HG03064 (cell line): ENCODE results near the gene CP.
"Not testable (repeated sequence)": the region's sequence is repeated elsewhere in the genome, so short reads cannot be mapped to it uniquely, and the experiment has no call there.

ENCODE experiments used
- ATAC-seq: cut with Tn5 transposase; IDR thresholded peaks from one replicate; pipeline ENCODE4 v1.9.1; 2021; ENCODE audit warnings: low read depth; ENCODE audit not compliant: unreplicated experiment

The CP gene

DNA sequence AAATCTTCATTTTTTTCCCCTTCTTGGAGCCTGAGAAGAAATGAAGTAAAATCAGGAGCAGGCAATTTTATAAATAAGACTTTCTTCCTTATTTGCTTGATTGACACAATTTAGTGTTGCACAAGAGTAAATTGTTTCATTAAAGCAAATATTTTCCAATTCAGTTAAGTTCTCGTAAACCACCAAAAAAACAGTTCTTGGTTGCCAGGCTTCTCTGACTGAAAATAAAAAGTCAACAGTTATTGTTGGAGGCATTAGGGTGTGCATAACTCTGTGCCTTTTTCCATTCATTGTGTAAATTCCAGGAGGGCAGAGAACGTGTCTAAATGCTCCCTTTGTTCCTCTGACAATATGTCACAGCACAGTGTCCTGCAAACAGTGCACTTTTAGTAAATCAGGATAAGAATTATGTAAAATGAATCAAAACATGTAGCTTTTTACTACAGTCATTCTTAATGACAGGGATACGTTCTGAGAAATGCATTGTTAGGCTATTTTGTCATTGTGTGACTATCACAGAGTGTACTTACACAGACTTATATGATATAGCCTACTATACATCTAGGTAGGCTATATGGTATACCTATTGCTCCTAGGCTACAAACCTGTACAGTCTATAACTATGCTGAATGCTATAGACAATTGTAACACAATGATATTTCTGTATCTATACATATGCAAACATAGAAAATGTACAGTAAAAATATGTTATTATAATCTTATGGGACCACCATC is at the start of gene CP:
Gene CP, minus strand, starts transcription at position 47 of the 735 bp plus-strand sequence. Its CDS starts 37 bp downstream, at position 10.
- no peak for ATAC-seq

DNA sequence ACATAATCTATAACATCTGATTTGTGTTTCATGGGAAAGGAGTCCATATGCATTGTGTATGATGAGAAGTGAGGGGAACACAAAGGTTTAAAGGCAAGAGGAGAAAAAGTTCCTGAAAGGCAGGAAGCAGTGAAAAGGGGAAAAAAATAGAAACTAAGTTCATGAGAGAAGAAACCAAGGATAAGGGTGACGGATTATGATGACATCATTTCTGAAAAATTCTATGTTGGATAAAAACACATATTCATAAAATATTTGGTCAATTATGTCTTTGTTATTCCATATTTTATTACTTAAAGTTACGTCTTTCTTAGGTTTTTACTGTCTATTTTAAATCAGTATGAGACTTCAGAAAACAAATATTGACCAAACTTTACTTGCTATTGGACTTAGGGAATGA is 48.6 kb upstream of the CP start:
- no peak for ATAC-seq

DNA sequence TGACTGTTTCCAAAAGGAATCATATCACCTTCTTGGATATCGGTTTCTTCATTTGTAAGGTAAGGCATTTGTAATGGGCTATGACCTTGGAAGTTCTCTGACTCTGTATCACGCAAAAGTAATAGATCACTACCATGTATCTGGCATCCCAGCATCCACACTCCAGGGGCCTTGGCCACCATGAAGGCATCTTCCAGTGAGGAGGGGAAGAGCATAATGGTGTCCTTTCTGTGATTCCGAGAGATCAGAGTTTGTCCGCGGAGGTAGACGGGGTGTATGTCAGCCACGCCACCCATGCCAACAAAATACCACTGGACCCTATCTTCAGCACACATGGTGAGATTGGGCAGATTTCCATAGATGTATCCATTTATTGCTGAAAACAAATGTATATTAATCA is 48.1 kb upstream of the CP start:
- ATAC-seq = no peak

DNA sequence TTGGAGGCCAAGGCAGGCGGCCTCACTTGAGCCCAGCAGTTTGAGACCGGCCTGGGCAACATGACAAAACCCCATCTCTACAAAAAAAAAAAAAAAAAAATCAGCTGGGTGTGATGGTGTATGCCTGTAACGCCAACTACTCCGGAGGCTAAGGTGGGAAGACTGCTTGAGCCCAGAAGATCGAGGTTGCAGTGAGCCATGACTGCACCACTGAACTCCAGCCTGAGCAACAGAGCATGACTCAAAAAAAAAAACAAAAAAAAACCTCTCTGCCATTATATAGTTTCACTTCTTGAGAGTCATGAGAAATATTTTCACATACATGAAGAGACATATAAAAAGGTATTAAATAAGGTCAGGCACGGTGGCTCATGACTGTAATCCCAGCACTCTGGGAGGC is 45.9 kb upstream of the CP start:
- no peak for ATAC-seq

DNA sequence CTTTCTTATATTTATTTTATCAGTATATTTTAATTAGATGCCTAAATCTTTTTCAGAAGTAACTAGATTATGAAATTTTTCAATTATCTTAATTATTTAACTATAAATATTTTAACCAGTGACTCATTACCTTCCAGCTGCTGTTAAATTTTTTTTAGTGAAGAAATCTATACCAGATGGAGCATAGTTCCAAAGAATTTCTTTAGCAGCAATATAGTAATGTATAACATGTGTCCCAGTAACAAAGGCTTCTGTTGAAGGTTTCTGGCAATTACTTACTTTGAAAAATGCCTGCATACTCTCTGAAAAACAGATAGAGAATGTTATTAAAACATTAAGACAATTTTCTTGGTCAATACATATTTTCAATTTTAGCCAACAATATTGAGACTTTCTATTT is 45.1 kb upstream of the CP start:
- no peak for ATAC-seq

DNA sequence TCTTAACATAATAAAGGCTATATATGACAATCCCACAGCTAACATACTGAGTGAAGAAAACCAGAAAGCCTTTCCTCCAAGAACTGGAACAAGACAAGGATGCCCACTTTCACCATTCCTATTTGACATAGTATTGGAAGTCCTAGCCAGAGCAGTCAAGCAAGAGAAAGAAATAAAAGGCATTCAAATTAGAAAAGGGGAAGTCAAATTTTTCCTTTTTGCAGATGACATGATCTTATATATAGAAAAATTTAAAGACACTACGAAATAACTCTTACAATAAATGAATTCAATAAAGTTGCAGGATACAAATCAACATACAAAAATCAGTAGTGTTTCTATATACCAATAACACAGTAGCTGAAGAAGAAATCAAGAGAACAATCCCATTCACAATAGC is 42.2 kb upstream of the CP start:
- no peak for ATAC-seq

DNA sequence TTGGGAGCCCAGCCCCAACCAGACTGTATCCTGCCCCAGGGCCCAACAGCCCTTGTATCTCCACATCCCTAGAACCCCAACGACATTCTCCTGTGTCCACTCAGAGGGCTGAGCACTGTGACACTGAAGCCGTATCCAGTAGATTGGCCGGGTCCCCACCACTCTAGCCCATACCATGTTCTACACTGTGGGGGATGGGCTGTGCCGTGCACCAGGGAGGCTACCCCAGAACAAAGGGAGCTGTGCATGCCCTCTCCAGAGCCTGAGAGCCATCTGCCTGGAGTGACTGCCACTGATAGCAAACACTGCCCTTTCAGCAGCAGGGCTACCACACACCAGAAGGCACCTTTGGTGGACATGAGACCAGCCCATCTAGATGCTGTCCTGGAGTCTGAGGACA is 37.1 kb upstream of the CP start:
- ATAC-seq = no peak

DNA sequence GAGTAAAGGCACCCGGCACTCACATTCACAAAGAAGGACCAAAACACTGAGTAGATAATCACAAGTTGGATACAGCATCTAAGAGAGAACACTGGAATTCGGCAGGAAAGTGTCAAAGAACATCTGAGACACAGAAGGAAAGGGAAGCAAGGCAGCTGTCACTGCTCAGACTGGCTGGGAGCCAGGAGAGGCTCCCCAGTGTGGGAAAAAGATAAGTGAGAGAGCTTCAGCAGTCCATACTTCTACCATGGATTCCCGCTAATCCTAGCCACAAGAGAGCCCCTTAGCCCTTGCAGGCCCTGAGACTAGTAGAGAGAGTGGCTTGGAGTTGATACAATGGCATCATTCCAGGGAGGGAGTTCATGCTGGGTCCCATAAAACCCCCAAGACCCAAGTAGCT is 36.7 kb upstream of the CP start:
- no peak for ATAC-seq

DNA sequence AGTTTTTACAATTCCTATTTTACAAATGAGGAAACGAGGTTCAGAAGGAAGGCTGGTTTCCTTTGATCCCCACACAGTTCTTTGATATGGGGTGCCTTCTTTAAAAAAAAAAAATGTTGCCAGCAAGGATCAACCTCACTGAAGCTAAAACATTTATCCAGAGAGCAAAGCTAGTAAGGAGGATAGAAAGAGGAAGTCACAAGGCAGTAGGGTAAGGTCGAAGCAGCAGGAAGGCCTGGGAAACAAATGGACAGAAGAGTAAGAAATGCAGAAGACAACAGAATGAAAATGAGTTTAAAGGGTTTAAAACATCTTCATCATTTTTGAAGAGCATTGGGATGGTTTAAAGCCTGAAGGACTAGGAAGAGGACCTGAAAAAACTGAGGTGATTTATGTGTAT is 30.6 kb upstream of the CP start:
- ATAC-seq = no peak

DNA sequence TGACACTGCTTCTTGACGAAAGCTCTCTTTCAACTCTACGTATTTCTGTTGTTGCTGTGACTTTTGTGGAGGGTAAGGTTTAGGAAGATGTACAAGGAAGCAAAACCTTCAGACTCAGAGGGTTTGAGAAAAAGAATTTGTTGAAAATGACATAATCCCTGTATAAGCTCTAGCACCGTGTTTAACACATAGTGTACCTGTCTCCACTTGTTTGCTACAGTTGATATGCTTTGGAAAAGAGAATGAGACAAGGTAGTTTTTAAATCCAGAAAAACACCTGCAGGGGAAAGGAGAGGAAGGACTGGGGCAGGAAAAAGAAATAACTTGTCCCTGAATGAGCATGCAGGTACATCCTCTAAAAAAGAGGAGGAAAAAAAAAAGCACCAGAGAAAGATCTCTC is 29.6 kb upstream of the CP start:
- no peak for ATAC-seq

DNA sequence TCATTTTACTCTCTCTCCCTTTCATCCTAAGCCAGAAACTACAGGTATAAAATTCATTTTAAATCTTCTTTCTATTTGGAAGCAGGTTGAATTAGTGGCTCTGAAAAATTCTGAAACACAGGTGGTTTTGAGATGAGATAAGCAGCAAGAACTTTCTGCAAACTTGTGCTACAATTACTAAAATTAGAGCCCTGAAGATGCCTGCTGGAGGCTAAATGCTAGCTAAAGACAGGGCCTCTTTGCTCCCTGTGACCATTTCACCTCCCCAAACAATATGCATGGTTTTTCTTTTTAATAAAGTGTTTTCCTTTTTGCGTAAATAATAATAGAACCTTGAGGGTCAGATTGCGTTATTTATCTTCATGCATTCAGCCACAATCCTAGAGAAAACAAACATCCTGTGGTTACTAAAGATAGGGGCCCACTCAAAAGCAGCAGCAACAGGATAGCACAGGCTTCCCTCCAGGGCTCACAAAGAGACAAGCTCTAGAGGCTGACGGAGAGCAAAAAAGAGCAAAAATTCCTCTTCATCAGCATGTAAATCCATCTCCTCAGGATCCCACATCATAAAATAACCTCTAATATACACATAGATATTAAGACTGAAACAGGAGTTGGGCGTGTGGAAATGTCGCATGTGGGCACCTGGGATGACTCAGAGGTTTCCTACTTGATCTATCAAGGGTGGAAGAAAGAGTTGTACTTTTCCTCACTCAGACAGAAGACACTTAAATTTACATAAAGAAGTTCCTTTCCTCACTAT is 26.5 kb upstream of the CP start:
- ATAC-seq = peak; percentile 47

DNA sequence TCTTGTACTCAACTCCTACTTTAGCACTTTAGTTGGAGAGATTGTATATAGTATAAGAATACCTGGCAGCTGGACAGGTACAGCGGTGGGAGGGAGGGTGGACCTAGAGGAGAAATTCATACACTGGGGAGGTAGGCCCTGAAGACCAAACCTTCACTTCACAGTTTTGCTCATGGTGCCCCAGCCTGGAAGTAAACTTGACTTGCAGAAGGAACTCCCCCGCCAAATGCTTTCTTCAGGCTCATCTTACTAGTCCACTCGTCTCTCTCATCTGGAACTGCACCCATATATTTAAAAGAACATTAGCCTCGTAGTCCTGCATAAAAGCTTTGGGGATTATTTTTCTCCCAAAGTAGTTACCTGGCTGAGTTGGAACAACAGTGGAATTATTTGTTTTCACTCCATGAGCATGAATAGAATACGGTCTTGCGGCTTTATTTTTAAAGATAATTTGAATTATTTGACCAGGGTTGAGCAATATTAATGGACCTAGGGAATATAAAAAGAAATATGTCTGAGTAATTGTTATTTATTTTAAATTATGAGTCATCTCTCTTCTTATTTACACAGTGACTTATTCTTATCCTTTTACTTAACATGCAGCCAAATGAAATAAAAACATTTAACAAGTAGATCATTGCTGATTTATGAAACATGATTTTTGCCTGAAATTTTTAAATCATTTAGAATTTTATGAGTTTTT is 25.5 kb upstream of the CP start:
- ATAC-seq = no peak

DNA sequence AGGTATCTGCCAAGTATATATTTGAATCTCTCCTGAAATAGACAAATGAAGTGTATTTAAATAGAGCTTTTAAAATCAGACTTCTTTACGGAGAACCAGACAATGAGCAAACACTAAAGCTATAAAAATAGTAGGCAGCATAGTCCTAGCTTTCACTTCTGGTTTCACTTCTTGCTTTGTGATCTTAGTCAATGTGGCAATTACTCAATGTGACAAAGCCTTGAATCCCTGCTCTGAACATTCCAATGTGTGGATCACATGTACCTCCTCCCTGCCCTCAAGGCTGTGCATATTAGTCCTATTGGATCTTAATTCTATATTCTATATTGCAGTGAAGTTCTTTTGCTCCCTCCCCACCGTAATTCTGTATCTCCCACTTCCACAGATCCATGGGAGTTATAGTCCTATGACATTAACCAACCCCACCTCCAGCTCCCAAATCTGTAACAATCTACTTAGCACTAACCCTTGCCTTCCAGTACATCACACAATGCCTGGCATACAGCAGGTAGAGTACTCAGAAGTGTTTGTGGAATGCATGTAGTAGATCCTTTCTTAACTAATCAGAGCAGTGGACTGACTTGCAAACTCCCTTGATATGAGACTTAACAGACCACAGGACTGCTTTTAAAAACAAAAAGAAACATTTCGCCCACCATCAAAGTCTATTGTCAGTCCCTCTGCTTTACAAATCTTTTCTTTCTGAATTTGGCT is 24.3 kb upstream of the CP start:
- peak; percentile 69 for ATAC-seq

DNA sequence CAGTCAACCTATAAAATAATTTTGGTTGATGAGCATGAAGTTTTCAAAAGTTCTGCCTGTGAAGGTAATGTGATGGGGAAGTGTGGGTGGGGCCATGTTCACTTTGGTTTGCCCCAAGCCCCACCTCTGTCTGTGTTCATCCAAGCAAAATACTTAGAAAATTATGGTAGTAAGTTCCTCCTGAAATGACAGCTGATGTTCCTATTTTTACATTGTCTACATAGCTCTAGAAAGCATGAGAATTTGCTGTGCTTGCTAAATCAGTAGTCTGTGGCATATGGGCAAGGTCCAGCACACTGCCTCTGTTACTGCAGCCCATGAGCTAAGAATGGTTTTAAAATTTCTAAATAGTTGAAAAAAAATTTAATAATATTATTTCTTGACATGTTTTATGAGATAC is 21.9 kb upstream of the CP start:
- ATAC-seq = peak; percentile 33

DNA sequence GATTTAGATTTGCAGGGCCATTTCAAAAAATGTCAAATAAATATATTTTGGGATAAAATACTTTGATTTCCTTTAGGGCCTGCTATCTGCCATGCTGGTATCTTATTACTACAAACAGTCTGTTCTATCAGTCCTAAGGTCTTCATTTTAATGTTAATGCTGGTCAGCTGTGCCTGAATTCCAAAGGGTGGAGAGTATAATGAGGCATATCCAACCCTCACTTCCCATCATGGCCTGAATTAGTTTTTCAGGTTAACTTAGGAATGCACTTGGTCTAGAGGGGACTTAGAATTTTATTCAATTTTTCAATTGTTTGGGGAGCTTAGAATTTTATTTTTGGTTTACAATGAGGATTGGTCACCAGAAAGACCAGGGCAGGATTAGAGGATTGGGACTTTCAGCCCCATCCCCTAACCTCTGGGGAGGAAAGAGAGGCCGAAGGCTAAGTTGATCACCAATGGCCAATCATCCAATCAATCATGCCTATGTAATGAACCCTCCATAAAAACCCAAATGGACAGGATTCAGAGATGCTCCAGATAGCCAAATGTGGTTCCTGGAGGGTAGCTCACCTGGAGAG is 17.8 kb upstream of the CP start:
- no peak for ATAC-seq

DNA sequence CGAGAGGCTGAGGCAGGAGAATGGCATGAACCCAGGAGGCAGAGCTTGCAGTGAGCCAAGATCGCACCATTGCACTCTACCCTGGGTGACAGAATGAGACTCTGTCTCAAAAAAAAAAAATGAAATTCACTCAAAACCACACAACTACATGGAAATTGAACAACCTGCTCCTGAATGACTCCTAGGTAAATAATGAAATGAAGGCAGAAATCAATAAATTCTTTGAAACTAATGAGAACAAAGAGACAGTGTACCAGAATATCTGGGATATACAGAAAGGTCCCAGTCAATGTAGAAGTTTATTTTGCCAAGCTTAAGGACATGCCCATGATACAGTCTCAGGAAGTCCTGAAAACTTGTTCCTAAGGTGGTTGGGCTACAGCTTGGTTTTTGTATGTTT is 16.6 kb upstream of the CP start:
- not testable (repeated sequence) for ATAC-seq

DNA sequence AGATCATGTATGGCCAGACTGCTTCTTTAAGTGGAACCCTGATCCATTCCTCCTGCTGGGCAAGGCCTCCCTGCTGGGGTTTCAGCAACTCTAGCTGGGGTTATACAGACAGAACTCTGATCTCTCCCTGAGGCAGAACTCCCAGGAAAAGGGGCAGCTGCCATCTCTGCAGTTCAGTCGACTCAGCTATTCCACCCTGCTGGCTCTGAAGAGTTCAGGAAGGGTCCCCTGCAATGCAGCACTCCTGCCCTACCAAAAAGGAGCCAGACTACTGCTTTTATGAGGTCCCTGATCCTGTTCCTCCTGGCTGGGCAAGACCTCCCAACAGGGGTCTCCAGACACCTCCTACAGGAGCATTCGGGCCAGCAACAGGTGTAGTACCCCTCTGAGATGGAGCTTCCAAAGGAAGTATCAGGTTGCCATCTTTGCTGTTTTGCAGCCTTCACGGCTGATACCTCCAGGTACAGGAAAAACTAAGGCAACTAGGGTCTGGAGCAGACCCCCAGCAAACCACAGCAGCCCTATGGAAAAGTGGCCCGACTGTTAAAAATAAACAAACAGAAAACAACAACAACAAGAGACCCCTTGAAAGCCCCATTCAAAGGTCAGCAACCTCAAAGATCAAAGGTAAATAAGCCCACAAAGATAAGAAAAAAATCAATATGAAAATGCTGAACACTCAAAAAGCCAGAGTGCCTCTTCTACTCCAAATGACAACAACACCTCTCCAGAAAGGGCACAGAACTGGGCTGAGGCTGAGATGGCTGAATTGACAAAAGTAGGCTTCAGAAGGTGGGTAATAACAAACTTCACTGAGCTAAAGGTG is 14.2 kb upstream of the CP start:
- ATAC-seq = no peak

DNA sequence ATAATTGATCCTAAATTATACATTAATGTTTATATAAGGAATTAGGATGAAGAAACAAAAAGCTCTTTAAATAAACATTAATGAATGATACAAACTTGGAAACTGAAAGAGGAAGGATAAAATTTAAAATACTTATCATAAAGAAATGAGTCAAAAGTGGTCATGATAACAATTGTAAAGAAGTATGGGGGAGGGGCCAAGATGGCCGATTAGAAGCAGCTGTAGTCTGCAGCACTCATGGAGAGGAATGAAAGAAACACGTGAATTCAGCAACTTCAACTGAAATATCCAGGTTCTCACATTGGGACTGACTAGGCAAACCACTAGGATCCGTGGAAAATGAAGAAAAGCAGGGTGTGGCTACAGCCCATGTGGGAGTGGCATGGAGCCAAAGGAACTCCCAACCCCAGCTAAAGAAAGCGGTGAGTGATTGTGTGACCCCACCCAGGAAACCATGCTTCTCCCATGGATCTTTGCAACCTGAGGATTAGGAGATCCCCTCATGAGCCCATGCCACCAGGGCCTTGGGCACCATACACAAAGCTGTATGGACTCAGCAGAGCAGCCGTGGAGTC is 13.1 kb upstream of the CP start:
- ATAC-seq = no peak

DNA sequence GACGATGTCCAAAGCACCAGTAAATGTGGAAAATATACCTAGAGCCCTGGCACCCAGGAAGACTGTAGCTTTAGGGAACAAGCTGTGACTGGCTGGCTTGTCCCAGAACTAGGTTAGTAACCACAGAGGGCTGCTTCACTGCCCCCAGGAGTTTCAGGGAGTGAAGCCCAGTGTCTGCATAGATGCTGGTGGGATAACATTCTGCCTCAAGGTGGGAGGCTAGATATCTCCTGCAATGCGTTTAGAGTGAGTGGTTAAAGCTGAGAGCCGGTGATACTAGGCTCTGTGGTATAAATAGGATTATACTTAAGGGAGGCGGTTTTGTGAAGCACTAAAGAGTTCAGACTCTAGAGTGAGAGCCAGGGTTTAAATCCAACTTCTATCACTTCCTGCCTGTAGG is 11.7 kb upstream of the CP start:
- no peak for ATAC-seq
